Stimulated activated CD4-positive, alpha-beta T cell treated with anti-CD3 and anti-CD28 coated beads, Interleukin-12 subunit alpha, Interleukin-12 subunit beta, amount 100 ng/mL, for 4 hours (primary cell): ENCODE results near the gene TAF15.

ENCODE experiments used
- DNase-seq: peaks from one replicate; pipeline ENCODE4 v3.0.0-alpha.2; 2020

Gene TAF15

GRCh38 chr17:35788477-35789368 is 20.6 kb upstream of the TAF15 start:
- no peak for DNase-seq

GRCh38 chr17:35790841-35791240 is 18.4 kb upstream of the TAF15 start:
- no peak for DNase-seq

GRCh38 chr17:35791681-35792350 is 17.5 kb upstream of the TAF15 start:
- no peak for DNase-seq

GRCh38 chr17:35793257-35793656 is 16.0 kb upstream of the TAF15 start:
- no peak for DNase-seq

- peak; percentile 48 for DNase-seq
Observed at GRCh38 chr17:35795007-35795870, 14.0 kb upstream of the TAF15 start, which contains the start of gene MMP28. MMP28 (minus strand) TSS chr17:35795641; CDS start chr17:35795377, 264 bp downstream.

GRCh38 chr17:35795871-35796265 is 13.4 kb upstream of the TAF15 start:
- no peak for DNase-seq

- no peak for DNase-seq
Observed at GRCh38 chr17:35796942-35797341, 12.3 kb upstream of the TAF15 start.

GRCh38 chr17:35797370-35797769 is 11.9 kb upstream of the TAF15 start:
- DNase-seq: no peak

GRCh38 chr17:35797918-35798317 is 11.4 kb upstream of the TAF15 start:
- no peak for DNase-seq

- no peak for DNase-seq
Observed at GRCh38 chr17:35799942-35800341, 9.3 kb upstream of the TAF15 start.

- no peak for DNase-seq
Observed at GRCh38 chr17:35801583-35802224, 7.6 kb upstream of the TAF15 start.

GRCh38 chr17:35804658-35805192 is 4.6 kb upstream of the TAF15 start:
- no peak for DNase-seq

GRCh38 chr17:35807371-35808144 is 1.7 kb upstream of the TAF15 start:
- DNase-seq: no peak

GRCh38 chr17:35808240-35808961 is 883 bp upstream of the TAF15 start:
- DNase-seq: no peak

- DNase-seq: no peak
Observed at GRCh38 chr17:35809855-35810461, 674 bp downstream of the TAF15 start.

GRCh38 chr17:35811759-35812158 is 2.5 kb downstream of the TAF15 start:
- no peak for DNase-seq

GRCh38 chr17:35812456-35812855 is 3.2 kb downstream of the TAF15 start:
- no peak for DNase-seq

GRCh38 chr17:35816723-35817122 is 7.4 kb downstream of the TAF15 start:
- DNase-seq: no peak

- DNase-seq: no peak
Observed at GRCh38 chr17:35817196-35817595, 7.9 kb downstream of the TAF15 start.

GRCh38 chr17:35819455-35819854 is 10.2 kb downstream of the TAF15 start:
- no peak for DNase-seq
